Activated B cell treated with CpG ODN at 0.5 μM for 24 hours (primary cell): Measurements from ENCODE around the gene FERMT3. TPM values are rescaled to one million over a fixed set of nuclear protein-coding genes. Genes with fewer than 3 reads are reported as not detected.

Experiments
- ATAC-seq: fragments of 200-7000 bp; cut with Tn5 transposase; one replicate; pipeline ENCODE4 v1.10.0; 2021; ENCODE audit warnings: low read depth, mild to moderate bottlenecking, moderate library complexity
- CTCF ChIA-PET: fragments of 350-600 bp; sonication (Branson Sonifier 250); formaldehyde crosslinking; loops from one replicate; lab custom pipeline; 2021; ENCODE audit warnings: antibody characterized with exemption; lab: Charles Lee
- POLR2A ChIA-PET: fragments of 350-600 bp; sonication (Branson Sonifier 250); formaldehyde crosslinking; loops from one replicate; lab custom pipeline; 2021; ENCODE audit warnings: antibody characterized with exemption; lab: Charles Lee
- DNase-seq: peaks from one replicate; pipeline ENCODE4 v3.0.0; 2022
- H3K27ac Mint-ChIP-seq: one replicate; pipeline ENCODE4 v1.8.0; 2020; ENCODE audit warnings: mixed read lengths
- H3K27me3 Mint-ChIP-seq: one replicate; pipeline ENCODE4 v1.8.0; 2021; ENCODE audit warnings: mixed read lengths
- H3K36me3 Mint-ChIP-seq: one replicate; pipeline ENCODE4 v1.8.0; 2021; ENCODE audit warnings: low read depth, mixed read lengths
- H3K4me1 Mint-ChIP-seq: one replicate; pipeline ENCODE4 v1.8.0; 2021; ENCODE audit warnings: mixed read lengths
- H3K4me3 Mint-ChIP-seq: one replicate; pipeline ENCODE4 v1.8.0; 2020; ENCODE audit warnings: mild to moderate bottlenecking, mixed read lengths
- H3K9me3 Mint-ChIP-seq: one replicate; pipeline ENCODE4 v1.8.0; 2020; ENCODE audit warnings: mixed read lengths
- CTCF ChIP-seq: fragments of 200-600 bp; IDR thresholded peaks from one replicate; pipeline ENCODE4 v1.8.0; 2022; ENCODE audit warnings: antibody characterized with exemption, mild to moderate bottlenecking
- intact Hi-C: fragments of 100-400 bp; cut with micrococcal nuclease; formaldehyde crosslinking; loops from one replicate; pipeline ENCODE4 v1.15.1; 2024
- total RNA-seq: library from RNA; stranded (reverse); gene quantifications from 2 replicates; pipeline ENCODE4 v1.2.3, GENCODE V29; 2022

The FERMT3 gene
- total RNA-seq, 1 donor from 2014 or later, result 169 TPM

- TF ChIP-seq CTCF, result no peak
- peak; percentile 28 for ATAC-seq
- peak overlapping the region; percentile 6 for H3K27ac Mint-ChIP-seq
- POLR2A ChIA-PET, result interaction anchor here (0.6 to 0.9 kb wide), 3 partner anchors 46 to 515 kb away, joined by 3 to 4 read pairs (median 3); partner anchors contain the start of gene ESRRA
- H3K36me3 Mint-ChIP-seq, result peaks cover 11% of the 10 kb centered on the region
- intact Hi-C loops, result no loop called here
- CTCF ChIA-PET, result no interaction called here
- H3K4me1 Mint-ChIP-seq, result peaks cover 11% of the 10 kb centered on the region
- no peaks in the 10 kb centered on the region for H3K9me3 Mint-ChIP-seq
- DNase-seq, result no peak
- H3K27me3 Mint-ChIP-seq, result no peaks in the 10 kb centered on the region
- H3K4me3 Mint-ChIP-seq, result no peak overlapping the region
Measured at GRCh38 chr11:64259533-64260067, 53.1 kb downstream of the FERMT3 start.

GRCh38 chr11:64260147-64260708, 53.7 kb downstream of the FERMT3 start:
- peak; percentile 45 for ATAC-seq
- peaks cover 11% of the 10 kb centered on the region for H3K36me3 Mint-ChIP-seq
- peak overlapping the region; percentile 25 for H3K27ac Mint-ChIP-seq
- no peak overlapping the region for H3K4me3 Mint-ChIP-seq
- H3K27me3 Mint-ChIP-seq, result no peaks in the 10 kb centered on the region
- no peaks in the 10 kb centered on the region for H3K9me3 Mint-ChIP-seq
- CTCF ChIA-PET, result no interaction called here
- H3K4me1 Mint-ChIP-seq, result peaks cover 11% of the 10 kb centered on the region
- intact Hi-C loops, result no loop called here
- no peak for DNase-seq
- POLR2A ChIA-PET, result interaction anchor here (0.6 to 0.9 kb wide), 3 partner anchors 34 to 515 kb away, joined by 3 to 5 read pairs (median 3); partner anchors contain the start of gene ESRRA
- no peak for TF ChIP-seq CTCF

GRCh38 chr11:64261556-64262080, 55.1 kb downstream of the FERMT3 start:
- H3K27me3 Mint-ChIP-seq, result no peaks in the 10 kb centered on the region
- ChIA-PET CTCF (no interaction called here), POLR2A (interaction anchor here (0.8 kb wide), 1 partner anchor 10 kb away, joined by 3 read pairs; no protein-coding TSS in a partner anchor)
- peaks cover 13% of the 10 kb centered on the region for H3K4me1 Mint-ChIP-seq
- ATAC-seq (no peak), DNase-seq (no peak)
- no peak overlapping the region for H3K27ac Mint-ChIP-seq
- intact Hi-C loops, result no loop called here
- H3K36me3 Mint-ChIP-seq, result peaks cover 9% of the 10 kb centered on the region
- no peaks in the 10 kb centered on the region for H3K9me3 Mint-ChIP-seq
- H3K4me3 Mint-ChIP-seq, result no peak overlapping the region
- no peak for TF ChIP-seq CTCF

GRCh38 chr11:64262271-64263002, 55.9 kb downstream of the FERMT3 start:
- H3K4me3 Mint-ChIP-seq, result no peak overlapping the region
- intact Hi-C loops, result no loop called here
- ChIA-PET CTCF (no interaction called here), POLR2A (interaction anchor here (0.8 kb wide), 1 partner anchor 9 kb away, joined by 3 read pairs; no protein-coding TSS in a partner anchor)
- H3K27me3 Mint-ChIP-seq, result no peaks in the 10 kb centered on the region
- H3K27ac Mint-ChIP-seq, result no peak overlapping the region
- ATAC-seq, result no peak
- no peak for DNase-seq
- peaks cover 8% of the 10 kb centered on the region for H3K36me3 Mint-ChIP-seq
- no peak for TF ChIP-seq CTCF
- H3K9me3 Mint-ChIP-seq, result no peaks in the 10 kb centered on the region
- H3K4me1 Mint-ChIP-seq, result peaks cover 13% of the 10 kb centered on the region
